ENCODE data around the gene KAT7.
"Not testable (repeated sequence)": the region's sequence is repeated elsewhere in the genome, so short reads cannot be mapped to it uniquely, and the experiment has no call there.

KAT7 gene

GRCh38 chr17:49752508-49752907, 36.0 kb upstream of the KAT7 start:
- TF ChIP-seq CTCF (IDR thresholded peaks at IDR 0.05; ENCODE audit: control insufficient read depth, insufficient read depth, low read depth, low read length, missing control alignments) = no peak
- DNase-seq (ENCODE audit: low read depth) = no peak
- H3K4me3 ChIP-seq (ENCODE audit: control insufficient read depth, low read depth, low read length) = no peak overlapping the region

- no peak overlapping the region for H3K4me3 ChIP-seq (ENCODE audit: control insufficient read depth, low read depth, low read length)
- no peak for TF ChIP-seq CTCF (IDR thresholded peaks at IDR 0.05; ENCODE audit: control insufficient read depth, insufficient read depth, low read depth, low read length, missing control alignments)
- no peak for DNase-seq (ENCODE audit: low read depth)
Measured at GRCh38 chr17:49753959-49754391, 34.5 kb upstream of the KAT7 start.

- no peak for TF ChIP-seq CTCF (IDR thresholded peaks at IDR 0.05; ENCODE audit: control insufficient read depth, insufficient read depth, low read depth, low read length, missing control alignments)
- DNase-seq (ENCODE audit: low read depth) = no peak
- no peak overlapping the region for H3K4me3 ChIP-seq (ENCODE audit: control insufficient read depth, low read depth, low read length)
Measured at GRCh38 chr17:49755663-49756283, 32.7 kb upstream of the KAT7 start.

GRCh38 chr17:49756323-49757150, 31.9 kb upstream of the KAT7 start:
- no peak for TF ChIP-seq CTCF (IDR thresholded peaks at IDR 0.05; ENCODE audit: control insufficient read depth, insufficient read depth, low read depth, low read length, missing control alignments)
- DNase-seq (ENCODE audit: low read depth) = no peak
- H3K4me3 ChIP-seq (ENCODE audit: control insufficient read depth, low read depth, low read length) = no peak overlapping the region

GRCh38 chr17:49757151-49757777, 31.2 kb upstream of the KAT7 start:
- no peak overlapping the region for H3K4me3 ChIP-seq (ENCODE audit: control insufficient read depth, low read depth, low read length)
- TF ChIP-seq CTCF (IDR thresholded peaks at IDR 0.05; ENCODE audit: control insufficient read depth, insufficient read depth, low read depth, low read length, missing control alignments) = no peak
- DNase-seq (ENCODE audit: low read depth) = no peak

GRCh38 chr17:49758464-49759010, 29.9 kb upstream of the KAT7 start:
- not testable (repeated sequence) for DNase-seq (ENCODE audit: low read depth)

GRCh38 chr17:49759203-49759602, 29.3 kb upstream of the KAT7 start:
- no peak for DNase-seq (ENCODE audit: low read depth)
- H3K4me3 ChIP-seq (ENCODE audit: control insufficient read depth, low read depth, low read length) = no peak overlapping the region
- TF ChIP-seq CTCF (IDR thresholded peaks at IDR 0.05; ENCODE audit: control insufficient read depth, insufficient read depth, low read depth, low read length, missing control alignments) = no peak

More at GRCh38 chr17:49758464-49759010, 29.9 kb upstream of the KAT7 start:
- not testable (repeated sequence) for H3K4me3 ChIP-seq (ENCODE audit: control insufficient read depth, low read depth, low read length)
